GM19035 (cell line): ENCODE results near the gene GAREM1.
A peak's percentile ranks its signal among the peaks of the same experiment; 100 is the strongest.

Experiments used
- ATAC-seq: cut with Tn5 transposase; IDR thresholded peaks from one replicate; pipeline ENCODE4 v1.9.1; 2021; ENCODE audit not compliant: unreplicated experiment

GAREM1 gene

DNA sequence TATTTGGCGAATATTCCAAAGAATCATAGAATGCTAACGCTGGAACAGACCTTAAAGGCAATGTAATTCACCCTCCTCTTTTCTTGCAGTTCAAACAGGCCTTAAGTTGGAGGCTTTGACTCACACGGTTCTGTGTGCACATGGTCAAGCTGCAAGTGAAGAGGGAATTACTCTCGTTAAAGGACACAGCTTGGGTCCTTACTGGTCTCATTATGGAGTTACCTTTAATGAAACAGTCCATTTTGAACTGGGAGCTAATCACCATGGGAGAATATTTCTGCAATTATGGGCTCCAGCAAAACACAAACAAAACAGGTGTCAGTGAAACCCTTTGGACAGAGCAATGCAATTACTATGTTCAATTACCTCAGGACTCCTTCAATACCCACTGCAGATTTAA, 135.5 kb downstream of the GAREM1 start:
- no peak for ATAC-seq

DNA sequence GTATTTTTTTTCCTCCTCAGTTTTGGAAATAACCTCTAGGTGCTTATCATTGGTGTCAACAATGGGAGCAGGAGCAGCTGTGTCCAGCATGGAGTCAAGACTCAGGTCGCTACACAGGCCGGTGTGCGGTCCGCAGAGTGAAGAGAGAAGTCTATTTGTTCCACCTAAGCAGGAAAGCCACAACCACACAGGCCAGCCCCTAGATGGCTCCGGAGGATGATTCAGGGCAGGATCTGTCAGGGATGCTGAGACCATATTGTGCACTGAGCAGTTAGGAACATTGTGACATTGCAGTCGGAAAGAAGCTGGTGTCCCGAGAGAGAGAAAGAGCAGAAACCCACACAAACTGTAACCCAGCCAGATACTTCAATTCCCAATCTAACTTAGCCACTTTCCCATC, 136.9 kb downstream of the GAREM1 start:
- ATAC-seq, result no peak

DNA sequence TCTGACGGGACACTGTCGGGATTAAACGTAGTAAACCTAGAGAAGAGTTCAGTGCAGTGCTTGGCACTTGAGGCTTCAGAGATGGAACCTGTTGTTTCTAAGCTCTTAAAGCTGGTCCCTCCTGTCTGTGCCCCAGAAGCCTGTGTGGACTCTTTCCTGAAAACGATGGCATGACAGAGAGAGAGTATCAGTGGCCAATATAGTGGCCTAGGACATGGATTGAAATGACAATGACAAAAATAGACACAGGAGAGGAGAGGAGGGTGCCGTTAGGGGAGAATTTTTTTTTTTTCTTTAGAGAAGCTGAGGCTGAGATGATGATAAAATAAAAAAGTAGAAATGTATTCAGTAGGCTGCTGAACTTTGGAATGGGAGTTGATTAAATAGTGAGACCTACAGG, 138.0 kb downstream of the GAREM1 start:
- ATAC-seq, result no peak

DNA sequence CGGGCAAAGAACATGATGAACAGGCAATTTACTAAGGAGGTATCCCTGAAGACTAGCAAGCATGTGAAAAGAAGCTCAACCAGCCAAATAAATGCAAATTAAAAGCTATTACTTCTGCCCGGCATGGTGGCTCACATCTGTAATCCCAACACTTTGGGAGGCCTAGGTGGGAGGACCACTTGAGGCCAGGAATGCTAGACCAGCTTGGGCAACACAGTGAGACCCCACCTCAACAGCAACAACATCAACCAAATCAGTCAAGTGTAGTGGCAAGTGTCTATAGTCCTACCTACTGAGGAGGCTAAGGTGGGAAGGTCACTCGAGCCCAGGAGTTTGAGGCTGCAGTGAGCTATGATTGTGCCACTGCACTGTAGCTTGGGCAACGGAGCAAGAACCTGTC, 141.7 kb downstream of the GAREM1 start:
- ATAC-seq, result no peak

DNA sequence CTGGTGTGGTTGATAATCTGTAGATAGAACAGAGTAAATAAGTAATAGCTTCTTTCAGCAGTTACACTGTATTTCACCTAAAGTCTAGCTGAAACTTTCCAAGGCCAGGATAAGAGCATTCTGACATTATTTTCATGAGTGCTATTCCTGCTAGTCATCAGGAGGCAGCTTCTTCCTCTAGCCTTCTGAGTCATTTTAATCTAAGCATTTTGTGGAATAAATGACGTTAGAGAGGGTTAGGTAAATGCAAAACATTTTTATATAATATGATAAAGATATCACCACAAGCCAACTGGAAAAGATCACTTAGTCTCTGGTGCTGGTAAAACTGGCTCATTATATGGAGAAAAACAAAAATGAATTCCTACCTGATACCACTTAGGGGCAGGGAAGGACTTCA, 142.3 kb downstream of the GAREM1 start:
- ATAC-seq, result no peak

DNA sequence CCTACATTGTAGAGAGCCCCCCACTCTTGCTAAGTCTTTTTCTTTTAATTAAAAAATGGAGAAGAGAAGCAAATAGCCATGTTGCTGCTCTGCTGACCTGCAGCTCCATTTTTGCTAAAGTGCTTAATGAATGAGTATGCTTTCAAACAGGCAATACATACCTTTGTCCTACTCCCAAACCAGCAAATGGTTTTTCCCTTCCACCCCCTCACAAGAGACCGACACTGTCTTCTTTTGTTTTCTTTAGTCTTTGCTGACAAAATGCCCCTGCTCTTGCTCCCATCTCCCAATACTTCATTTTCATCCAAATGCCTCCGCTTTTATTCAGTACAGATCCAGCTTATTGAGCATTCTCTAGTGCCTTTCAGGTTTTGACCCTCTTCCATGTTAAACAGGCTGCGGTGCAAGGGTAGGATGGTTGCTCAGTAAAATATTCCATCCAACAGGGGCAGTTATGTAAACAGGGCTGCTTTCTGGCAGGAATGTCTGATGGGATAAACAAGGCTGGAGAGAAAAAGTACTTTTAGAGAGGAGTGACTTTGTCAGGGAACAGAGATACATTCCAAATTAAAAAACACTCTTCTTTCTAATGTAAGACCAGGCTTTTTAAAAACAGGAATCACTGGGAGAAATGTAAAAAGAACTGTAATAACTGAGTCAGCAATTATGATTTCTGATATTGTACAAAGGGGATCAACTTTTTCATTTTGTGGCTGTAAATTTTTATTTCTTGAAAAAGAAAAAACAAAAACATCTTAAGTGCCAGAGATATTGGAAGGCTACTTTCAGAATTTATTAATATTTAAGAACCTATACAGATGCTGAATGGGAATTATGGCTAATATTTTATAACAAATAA, 144.0 kb downstream of the GAREM1 start:
- ATAC-seq, result no peak

DNA sequence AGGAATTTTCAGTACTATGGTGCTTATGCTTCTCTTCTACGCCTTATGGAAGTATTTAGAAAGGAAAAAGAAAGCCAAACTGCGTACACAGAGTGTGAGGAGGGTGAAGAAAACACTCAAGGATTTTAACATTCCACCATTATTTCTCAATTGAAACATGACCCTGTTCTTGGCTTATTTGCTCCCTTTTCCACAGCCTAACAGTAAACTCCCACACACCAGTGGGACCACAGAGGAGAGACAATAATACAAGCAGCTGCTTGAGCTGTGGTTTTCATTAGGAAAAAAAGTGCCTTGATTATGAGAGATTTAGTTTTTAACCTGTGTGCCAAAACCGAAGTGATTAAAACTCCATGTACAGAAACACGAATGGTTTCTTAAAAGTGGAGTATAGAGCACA, 146.5 kb downstream of the GAREM1 start:
- ATAC-seq, result no peak

DNA sequence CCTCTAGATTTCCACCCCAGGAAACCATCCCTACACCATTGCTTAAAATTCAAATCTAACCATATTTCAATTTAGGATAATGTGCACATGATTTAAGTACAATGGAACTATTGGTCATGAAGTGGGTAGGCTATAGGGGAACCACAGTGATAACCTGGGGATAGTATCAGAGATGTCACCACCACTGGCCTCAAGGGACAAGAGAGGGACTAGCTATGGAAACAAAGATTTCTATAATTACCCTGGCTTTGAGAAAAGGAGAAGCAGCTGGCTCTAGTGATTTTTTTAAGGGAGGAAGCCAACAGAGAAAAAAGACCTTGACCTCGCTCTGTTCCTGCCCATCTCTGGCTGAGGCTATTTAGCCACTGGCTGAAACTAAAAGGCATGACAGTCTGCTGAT, 148.9 kb downstream of the GAREM1 start:
- no peak for ATAC-seq

DNA sequence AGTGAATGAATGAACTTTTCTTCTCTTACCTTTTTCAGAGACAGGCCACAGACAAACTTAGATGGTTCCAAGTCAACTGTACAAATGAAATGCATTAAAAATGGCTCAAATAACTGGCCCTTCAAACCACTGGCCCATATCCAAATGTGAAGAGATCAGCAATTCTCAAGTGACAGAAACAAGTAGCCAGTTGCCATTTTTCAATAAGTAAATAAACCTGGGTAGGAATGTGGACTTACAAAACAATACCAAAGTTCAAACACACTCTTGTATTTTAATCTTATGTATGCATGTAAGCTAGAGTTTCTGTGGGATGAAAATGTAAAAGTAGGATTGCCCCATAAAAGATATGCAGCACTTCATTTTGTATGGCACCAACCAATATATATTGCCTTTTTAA, 151.6 kb downstream of the GAREM1 start:
- no peak for ATAC-seq

DNA sequence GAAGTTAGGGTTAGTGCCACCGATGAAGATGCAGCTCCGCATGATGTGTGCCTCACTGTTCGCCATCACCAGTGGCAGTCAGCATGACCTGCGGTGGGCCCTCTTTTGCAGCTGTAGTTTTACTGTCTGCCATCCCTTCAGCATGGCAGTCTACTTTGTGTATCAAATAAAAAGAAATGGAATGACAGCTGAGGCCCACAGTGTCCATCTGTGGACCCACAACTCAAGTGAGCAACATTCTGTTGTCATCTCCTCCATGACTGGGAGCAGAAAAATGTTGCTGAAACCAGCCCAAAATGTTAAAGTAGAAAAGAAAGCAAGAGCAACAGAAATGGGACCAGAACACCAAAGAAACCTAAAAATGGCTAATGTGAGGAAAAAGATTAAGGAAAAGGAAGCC, 152.1 kb downstream of the GAREM1 start:
- no peak for ATAC-seq

DNA sequence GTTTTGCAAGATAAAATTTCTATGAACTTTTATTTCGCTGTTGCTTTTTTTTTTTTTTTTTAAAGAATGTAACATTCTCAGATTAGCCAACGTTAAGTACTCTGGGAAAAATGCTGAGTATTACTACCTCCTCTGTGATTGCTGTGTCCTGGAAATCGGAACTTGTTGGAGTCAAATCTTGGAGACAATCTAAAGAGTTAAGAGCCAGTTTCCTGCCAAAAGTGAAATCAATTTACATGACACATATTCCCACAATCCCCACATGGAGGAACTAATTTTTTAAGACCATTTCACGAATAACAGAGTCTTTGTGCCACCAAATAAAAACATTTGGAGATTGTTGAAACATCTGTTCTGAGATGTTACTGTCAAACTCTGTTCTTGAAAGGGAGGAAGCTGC, 153.0 kb downstream of the GAREM1 start:
- ATAC-seq, result no peak

DNA sequence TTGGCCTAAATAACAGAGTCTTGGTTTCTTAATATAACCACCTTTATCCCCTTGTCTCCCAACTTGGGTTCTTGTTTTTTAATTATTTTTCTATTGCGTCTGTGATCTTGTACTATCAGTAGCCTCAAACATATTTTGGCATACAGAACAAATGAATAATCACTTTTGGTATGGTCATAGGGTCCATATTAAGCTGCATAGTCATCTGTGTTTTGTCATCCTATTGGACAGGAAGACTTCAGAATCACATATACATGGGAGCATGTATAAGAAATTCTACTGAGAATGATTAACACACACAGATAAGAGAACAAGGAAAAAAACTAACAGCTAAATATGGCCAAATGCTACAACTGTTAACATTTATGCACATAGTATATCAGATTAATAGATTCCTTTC, 154.8 kb downstream of the GAREM1 start:
- ATAC-seq, result no peak

DNA sequence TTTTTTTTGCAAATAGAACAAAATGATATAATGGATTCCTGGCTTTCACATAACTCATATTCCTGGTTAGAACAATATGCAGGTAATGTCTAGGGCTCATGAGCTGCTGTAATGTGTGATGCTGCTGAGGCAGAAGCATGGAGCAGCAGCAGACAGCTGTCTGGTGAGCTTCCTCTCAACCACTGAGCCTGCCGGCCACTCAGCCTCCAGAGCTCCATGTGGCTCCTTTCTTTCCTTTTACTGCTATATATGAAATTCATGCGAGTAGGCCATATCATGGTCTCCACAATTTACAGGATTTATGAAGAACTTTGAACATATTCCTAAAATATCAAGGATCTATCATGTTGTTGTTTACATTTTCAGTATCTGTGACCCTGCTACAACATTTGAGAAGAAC, 159.9 kb downstream of the GAREM1 start:
- no peak for ATAC-seq

DNA sequence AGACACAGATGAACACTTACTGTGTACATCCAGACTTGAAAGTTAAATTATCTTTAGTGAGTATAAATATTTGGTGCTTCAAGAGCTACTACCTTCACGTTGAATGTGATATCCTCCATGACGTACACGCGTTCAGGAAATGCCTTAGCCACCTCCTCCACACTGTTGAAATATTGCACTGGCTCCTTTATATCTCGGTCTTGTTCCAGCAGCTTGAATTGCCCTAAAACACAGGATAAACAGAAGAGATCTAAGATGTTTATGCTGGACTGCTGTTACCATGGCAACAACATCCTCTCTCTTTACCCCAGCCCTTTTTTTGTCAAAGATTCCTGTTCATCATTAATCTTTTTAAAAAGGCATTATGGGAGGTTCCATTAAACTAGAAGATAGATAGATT, 160.6 kb downstream of the GAREM1 start:
- no peak for ATAC-seq

DNA sequence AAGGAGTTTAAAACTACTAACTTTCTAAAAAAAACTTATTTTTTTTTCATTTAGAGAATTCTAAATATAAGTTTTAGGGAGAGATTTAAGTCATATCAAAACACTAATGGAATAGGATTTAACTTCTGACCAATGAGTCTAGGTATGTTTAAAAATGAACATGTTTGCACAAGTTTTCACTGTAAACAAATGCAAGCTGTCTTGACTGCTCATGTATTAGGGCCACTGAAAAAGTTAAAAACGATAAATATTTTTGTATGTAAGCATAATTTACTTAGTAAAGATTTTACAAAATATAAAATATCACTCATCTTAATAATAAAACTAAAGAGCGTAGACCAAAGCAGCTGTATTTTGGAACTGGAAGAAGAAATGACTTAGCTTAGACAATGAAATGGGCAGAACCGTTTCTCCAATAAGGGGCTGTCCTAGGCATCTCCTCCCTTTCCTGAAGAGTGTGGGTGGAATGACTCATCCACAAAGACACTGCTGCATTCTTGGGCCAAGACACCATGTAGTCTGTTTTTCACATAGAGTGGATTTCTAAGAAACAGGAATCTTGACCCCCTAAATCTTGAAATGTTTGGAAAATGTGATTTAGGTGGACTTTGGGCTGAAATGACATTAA, 162.1 kb downstream of the GAREM1 start:
- no peak for ATAC-seq

DNA sequence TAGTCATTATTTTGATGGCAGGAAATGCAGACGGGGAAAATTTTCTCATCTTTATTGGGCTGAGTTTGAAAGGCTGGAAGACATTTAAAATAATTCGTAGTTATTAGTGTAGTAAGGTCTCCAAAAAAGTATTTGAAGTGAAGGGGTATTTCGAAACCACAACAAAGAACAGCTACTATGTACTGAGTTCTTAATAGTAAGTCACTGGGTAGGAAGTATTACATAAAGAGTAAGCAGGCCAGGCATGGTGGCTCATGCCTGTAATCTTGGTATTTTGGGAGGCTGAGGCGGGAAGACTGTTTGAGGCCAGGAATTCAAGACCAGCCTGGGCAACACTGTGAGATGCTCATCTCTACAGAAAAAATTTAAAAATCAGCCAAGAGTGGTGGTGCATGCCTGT, 167.3 kb downstream of the GAREM1 start:
- ATAC-seq, result no peak

DNA sequence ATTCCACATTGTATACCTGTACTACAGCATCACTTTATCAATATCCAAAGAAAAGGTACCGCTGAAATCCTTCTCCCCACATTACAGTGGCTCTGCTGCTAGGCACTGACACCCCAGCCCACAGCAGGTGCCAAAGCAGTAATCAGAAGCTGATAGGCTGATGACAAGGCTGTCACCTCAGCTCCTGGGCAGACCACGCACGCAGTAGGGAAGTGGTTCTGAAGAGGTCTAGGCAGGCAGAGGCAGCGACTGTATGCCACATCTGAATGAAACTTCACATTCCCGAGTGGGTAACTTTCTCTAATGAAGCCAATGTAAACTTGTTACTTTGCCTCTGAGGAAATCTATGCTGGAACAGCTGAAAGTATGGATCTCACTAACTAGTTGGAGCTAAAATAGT, 167.9 kb downstream of the GAREM1 start:
- no peak for ATAC-seq

DNA sequence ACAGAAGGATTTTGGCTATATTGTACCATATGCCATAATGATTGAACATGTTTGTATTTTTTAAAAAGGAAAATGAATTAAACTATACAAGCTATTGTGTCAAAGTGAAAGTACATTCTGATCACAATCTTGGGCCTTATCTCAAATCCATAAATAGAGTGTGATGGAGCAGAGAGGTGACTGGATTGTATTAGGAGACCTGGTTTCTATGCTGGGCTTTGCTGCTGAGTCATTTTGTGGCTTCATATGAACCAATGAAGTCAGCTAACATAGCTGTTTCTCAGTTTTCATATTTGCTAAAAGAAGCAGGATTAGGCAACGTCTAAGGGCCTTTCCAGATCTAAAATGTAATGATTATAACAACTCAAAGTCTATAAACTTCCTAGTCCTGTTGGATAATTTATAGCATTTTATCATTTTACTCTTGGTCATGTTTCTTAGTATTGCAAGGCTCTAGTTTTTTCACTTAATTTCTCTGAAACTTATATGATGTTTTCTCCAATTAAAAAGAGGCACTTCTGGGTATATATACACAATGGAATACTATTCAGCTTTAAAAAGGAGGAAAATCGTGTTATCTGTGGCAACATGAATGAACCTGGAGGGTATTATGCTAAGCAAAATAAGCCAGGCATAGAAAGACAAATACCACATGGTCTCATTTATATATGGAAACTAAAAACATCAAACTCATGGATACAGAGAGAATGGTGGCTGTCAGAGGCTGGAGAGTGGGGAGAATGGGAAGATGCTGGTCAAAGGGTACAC, 168.5 kb downstream of the GAREM1 start:
- ATAC-seq, result peak; percentile 71

DNA sequence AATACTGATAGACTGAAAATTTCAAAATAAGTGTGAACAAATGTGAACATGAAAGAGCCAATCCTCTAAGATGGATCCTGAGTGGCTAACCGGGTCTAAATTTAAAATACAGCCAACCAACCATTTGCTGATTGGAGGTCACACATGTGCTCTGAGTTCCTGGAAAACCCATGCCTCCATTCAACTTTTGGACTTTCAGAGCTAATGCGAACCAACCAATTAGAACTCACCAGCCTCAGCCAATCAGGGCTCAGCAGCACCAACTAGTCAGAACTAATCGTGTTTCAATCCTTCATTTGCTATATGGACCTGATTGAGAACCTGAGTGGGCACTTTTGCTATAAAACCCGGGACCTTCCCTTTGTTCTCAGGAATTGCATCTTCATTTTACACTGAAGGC, 169.3 kb downstream of the GAREM1 start:
- ATAC-seq, result no peak

DNA sequence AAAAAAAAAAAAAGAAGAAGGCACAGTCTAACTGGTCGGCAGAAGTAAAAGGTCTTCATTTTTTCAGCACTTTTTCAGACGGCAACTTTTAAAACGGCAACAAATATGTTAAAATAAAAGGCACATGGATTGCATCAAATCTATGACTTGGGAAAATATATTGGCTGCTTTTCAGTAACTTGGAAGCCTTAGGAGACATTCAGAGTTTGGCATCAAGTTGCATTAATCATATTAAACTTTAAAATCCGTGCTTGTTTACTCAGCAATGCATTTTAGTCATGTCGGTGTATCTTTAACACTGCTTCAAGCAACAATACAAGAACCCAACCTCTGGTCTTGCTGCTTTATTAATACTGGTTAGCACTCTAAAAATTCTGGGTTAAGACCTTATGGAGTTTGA, 169.8 kb downstream of the GAREM1 start:
- ATAC-seq, result no peak

DNA sequence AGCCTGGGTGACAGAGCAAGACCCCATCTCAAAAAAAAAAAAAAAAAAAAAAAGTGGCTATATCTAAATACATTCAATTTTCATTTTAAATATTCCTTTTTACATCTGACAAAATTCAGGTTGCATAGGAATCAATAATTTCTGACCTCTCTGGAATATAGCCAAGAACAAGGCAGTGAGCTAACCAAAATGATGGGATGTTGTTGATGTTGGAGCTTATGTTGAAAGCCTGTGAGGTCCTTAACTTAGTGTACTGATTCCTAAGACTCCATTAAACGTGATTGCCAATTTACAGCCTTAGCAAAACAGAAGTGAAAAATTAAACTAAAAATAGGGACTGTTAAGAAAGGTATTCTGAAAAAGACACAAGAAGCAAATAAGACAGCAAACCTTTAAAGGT, 171.2 kb downstream of the GAREM1 start:
- ATAC-seq, result no peak

DNA sequence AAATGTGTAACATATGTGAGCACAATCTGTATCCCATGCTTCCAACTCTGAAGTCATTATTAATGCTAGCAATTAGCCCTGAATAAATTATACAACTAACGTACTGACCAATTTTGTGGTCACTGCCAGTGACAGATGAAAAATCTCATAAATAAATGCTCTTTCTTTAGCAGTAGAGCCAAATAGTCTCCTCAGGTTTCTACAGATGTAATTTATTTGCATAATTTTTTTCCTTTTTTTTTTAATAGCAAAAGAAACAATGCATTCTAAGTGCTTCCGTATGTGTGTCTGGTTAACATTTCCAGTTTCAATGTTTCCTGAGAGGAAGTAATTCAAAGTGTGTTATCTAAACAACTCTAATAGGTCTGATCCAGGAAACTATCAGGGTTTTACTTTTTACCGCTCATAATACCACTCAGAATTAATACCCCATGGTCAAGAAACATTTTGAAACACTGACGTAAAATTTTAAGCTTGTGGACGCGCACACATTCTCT, 172.5 kb downstream of the GAREM1 start:
- no peak for ATAC-seq
